ENCODE results near the gene IRGC.
A peak's percentile ranks its signal among the peaks of the same experiment; 100 is the strongest.

Gene IRGC

DNA sequence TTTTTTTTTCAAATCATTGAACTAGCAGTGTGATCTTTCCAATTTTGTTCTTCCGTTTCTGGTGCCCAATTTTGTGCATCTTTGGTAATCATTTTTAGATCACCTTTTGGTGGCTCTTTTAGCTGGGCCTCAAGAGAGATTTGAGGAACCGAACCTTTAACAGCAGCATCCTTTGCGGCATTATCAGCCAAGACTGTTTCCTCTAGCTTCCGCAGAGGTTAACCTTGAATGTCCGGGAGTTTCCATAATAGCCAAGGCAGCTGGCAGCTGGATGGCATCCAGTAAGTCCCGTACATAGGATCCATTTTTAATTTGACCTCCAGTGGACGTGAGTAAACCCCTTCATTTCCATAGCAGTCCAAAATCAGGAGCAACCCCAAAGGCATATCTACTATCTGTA lies 9.6 kb downstream of the IRGC start:
- DNase-seq, result no peak

DNA sequence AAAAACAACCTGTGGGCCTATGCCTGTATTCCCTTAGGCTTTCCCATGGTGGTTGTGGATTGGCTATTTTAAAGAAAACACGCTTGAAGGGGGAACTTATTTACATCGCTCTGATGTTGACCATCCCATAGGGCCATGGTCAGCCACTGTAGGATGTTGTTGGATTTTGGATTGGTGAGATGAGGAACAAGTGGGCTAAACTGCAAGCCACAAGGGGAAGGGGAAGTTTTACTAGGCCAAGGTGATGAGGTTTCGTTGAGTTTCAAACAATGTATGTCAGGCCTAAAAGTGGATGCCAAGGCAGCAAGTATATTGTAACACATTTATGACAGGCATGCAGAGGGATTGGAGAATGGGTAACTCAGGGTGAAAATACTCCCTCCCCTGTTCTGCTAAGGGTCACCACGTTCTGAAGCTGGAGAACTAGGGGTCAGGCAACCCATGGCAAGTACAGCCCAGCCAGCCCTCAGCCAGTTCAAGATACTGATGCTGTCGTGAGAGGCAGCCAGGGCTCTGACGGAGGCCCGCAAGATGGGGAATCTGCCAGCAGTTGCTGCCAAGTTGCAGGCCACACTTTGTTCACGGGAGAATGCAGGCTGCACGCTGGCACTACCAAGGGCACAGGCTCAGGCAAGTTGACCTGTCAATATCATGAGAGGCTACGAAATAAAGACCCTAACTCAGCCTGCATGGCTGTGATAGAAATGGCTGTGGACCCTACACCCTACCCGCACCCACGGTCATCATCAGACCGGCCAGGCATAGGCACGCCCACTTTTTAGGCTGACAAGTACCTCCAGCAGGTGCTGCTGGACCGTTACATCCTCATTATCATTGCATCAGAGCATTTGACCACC lies 11.1 kb downstream of the IRGC start:
- no peak for DNase-seq

DNA sequence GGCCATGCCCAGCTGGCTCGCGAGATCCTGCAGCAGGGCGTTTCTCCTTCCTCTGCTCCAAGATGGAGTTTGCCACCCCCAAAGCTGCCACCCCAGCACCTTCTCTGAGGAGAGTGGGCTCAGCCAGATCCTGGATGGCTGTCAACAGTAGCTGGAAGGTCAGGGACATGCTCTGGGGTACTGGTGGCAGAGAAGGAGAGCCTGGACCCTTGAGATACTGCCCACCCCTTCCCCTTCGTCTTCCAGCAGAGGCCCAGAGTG lies 11.6 kb downstream of the IRGC start:
- no peak for DNase-seq

DNA sequence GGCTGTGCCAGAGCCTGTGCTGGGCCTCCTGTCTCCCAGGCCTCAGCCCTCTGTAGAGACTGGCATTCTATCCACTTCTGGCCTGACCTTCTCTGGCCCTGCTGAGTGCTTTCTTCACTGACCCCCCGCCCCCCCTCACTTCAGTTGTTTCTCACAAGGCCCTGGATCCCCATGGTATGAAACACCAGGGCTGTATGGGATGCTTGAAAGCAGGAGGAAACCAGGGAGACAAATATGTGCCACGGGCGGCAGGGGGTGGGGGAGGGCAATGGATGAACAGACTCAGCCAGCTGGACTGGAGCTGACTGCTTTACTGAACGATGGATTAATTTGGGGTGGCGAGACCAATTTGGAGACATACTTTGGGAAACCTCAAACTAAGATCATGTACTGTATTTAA lies 14.0 kb downstream of the IRGC start:
- no peak for DNase-seq

DNA sequence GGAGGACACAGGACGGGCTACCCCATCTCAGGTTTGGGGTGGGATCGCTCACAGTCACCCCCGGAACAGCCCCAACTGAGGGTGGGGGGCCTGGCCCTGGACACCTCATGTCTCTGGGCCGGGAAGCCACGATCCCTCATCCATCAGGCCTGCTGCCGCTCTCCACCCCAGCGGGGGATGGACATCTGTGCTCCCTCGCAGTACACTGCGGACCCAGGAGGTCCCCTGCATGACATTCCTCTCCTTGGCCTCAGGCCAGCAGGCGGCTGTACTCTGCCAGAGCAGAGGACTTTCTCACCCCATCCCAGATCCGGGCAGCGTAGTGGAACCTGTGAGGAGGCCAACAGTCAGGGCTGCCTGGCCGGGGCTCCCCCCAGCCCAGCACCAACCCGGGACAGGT lies 15.5 kb downstream of the IRGC start:
- no peak for DNase-seq

DNA sequence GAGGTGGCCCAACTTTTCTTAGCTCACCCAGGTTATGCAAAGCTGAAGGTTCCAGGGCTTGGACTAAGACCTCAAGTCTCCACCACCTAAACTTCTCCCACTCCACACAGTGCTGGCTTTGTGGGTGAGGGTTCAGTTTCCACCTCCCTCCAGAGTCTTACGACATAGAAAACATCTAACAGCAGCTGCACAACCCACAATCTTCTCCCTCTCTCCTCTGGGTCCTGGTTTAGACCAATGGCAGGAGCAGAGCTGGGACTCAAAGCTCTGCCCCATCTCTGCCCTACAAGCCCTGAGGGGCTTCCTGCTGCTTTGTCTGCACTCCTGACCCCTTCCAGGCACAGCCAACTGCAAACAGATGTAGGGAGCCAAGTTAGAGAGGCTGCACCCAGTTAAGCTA lies 16.0 kb downstream of the IRGC start:
- DNase-seq, result peak; percentile 38

DNA sequence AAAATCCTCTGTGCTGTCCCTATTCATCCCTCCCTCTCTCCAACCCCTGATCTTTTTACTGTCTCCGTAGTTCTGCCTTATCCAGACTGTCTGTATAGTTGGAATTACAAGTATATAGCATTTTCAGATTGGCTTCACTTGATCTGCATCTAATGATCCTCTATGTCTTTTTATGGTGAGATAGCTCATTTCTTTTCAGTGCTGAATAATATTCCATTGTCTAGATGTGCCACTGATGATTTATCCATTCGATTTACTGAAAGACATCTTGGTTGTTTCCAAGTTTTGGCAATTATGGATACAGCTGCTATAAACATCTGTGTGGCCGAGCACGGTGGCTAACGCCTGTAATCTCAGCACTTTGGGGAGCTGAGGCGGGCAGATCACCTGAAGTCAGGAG lies 19.1 kb downstream of the IRGC start:
- no peak for DNase-seq

DNA sequence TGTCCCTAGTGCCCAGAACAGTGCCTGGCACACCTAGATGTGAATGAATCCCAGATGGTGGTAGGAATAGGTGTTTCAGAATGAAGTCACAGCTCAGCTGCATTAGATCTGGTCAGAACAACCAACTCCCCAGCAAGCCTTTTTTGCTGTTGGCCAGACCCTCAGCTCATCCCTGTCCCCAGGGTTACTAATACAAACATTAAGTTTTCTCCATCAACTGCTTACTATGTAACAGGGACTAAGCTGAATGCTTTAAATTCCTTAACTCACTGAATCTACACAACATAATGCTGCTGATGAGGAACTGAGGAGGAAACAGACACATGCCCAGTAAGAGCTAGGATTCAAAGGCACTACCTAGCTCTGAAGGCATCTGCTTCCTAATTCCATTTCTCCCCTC lies 20.1 kb downstream of the IRGC start:
- DNase-seq, result peak; percentile 45

DNA sequence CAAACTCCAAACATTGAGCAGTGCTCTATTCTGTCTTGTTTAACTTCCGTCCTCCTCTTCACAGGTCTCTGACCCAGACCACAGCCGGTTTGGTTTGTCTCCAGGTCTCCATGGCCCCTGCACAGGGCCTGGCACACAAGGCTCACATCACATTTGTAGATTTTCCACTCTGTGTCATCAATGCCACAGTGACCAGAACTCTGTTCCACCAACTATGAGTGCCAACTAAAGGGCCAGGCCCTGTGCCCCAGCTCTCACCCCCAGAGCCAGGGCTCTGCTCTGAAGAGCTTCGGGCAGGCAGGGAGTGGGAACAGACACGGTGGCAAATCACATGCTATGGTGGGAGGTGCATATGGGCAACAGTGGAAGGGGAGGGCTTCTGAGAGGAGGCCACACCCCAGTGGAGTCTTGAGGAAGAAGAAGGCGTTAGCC lies 22.9 kb downstream of the IRGC start:
- DNase-seq, result no peak

DNA sequence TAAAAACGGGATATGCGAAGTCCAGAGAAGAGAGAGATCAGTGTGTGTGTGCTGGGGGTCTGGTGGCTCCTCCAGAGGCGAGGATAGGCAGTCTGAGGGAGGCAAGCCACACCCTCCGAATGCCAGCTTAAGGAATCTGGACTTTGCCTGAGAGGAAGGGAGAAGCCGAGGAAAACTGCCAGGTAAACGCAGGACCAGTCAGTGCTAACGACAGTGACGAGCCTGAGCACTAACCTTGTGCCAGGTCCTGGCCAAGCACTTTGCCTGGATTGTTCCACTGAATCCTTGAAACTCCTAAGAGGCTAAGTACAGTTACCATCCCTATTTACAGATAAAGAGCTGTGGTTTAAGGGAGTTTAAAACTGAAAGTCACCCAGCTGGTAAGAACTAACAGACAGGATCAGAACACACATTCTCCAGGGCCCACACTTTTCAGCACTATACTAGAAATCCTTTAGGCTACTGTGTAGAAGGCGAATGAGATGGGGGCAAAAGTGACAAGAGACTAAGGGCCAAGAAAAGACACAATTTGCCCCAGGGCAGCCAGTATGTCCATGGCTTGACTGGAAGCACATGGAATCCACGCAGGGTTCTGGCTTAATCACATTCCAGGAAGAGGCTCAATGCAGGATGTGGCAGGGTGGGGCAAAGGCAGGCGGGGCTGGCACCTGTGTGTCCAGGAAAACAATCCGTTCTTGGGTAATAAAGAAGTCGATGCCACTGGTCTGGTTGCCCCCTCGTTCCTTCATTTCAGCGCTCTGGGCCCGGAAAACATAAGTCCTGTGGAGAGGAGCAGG lies 23.8 kb downstream of the IRGC start:
- DNase-seq, result peak; percentile 31

DNA sequence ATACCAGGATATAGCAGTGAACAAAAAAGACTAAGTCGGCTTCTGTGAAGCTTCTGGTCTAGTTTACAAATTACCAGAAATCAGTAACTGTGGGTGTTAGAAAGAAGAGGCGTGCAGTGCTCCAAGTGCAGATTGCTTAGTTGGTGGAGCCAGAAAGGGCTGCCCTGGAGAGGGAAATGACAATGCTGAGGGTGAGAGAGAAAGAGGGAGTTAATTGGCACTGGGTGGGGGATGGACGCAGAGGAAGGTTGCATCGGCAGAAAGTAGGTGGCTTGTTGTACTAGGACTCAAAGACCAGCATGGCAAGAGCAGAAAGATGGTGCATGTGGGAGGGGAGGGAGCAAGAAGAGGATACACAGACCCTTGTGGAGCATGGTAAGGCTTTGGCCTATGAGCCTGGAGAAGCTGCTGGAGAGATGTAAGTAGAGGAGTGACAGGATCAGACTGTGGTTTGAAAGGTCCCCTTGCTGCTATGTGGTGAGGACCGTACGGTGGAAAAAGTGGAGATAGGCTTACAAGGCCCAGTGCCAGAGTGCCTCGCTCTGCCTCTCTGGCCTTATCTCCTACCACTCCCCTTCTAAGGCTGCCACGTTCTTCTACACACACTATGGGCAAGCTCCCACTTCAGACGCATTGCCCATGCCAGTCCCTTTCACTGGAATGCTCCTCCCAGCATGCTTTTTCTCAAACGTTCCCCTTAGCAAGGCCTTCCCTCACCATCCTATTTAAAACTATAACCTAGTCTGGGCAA lies 25.4 kb downstream of the IRGC start:
- no peak for DNase-seq

DNA sequence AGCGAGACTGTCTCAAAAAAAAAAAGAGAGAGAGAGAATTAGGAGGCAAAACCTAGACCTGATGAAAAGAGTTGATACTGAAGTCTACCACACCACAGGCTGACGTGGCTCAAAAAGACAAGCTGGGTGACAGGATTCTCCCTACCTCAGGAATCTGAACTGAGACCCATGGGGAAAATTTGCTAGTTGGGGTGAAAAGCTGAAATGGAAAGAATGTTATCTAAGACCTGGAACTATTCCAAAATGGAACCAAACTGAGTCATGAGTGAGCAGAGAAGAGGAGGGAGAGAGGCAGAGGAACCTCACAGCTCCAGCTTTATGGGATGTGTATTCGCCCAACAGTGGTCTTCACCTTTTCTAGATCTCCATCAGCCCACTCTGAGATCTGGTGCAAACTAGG lies 27.2 kb downstream of the IRGC start:
- peak; percentile 88 for DNase-seq

DNA sequence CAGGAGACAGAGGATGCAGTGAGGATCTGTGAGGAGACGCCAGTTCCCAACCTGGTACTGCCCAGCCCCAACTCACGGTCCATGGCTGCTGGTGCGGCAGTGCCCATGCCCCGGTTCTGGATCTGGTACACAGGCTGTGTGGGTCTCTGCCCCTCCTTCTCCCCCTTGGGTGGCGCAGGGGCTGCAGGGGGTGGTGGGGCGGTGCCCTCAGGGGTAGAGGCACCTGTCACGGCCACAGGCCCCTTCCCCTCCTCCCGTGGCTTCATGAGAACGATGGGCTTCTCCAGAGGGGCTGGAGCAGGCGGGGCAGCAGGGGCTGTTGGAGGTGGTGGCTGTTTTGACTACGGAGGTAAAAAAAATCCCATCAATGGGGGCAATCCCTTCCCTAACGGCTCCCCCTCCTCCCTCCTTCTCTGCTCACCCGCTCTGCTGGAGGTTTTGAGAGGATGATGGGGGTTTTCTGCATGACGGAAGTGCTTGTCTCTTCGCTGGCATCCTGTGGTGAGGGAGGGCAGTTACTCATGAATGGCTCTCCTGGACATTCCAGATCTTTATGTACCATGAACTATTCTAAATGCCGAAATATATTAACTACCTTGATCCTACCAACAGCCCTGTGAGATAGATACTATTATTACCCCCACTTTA lies 31.8 kb downstream of the IRGC start:
- no peak for DNase-seq

DNA sequence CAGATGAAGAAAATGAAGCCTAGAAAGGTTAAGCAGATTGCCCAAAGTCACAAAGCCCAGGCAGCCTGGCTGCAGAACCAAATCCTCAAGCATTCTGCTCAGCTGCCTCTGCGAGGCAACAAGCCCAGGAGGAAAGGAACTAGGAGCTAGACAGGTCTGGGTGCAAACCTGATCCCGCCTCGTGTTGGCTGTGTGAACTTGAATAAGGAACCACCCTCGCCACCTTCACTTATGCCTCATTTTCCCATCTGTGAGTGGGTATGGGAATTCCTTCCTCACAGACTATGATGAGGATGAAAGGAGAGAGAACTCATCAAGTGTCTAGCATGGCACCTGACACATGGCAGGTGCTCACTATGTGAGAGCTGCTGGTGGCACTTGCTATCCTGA lies 32.3 kb downstream of the IRGC start:
- no peak for DNase-seq

DNA sequence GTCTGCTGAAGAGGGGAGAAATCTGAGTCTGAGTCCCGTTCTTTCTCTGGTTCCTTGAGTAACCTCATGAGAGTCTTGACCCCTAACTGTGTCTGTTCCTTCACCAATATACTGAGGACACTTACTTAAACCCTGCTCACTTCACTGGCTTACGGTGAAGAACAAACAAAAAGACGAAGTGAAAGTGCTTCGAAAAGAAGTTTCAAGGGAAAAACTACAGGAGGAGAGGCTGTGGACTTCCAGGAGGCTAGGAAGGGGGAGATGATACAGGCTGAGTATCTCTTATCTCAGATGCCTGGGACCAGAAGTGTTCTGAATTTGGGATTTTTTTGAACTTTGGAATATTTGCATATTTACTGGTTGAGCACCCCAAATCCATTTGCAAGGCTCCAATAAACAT lies 32.8 kb downstream of the IRGC start:
- no peak for DNase-seq

DNA sequence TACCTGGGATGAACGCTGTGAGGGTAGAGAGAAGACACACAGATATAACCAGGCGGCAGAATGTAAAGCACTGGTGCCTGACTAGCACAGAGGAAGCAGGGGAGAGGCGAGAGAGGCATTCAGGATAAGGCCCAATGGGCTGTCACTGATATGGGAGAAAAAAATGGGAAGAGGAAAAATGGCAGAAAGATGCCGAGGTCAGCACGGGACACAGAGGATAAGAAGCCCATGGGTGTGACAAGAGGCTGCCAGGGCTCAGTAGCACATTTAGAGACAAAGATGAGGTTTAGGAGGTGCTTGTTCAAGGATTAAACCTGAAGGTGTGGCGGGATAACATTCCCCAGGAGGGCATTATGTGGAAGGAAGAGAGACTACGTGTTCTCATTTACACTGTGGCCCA lies 33.3 kb downstream of the IRGC start:
- no peak for DNase-seq

DNA sequence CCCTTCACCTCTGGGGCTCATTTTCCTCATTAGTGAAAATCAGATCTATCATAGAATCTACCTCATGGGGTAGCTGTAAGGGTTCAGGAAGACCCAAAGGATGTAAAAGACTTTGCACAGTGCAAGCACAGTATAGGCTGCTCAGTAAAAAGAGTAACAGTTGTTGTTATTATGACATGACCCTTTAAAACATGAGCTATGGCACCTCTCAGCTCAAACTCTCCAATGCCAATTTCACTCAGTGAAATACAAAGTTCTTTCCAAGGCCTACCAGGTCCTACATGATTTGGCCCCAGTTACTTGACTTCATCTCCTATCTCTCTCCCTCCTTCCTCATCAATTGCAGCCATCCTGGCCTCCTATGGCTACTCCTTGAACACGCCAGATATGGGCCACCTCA lies 34.0 kb downstream of the IRGC start:
- DNase-seq, result no peak

DNA sequence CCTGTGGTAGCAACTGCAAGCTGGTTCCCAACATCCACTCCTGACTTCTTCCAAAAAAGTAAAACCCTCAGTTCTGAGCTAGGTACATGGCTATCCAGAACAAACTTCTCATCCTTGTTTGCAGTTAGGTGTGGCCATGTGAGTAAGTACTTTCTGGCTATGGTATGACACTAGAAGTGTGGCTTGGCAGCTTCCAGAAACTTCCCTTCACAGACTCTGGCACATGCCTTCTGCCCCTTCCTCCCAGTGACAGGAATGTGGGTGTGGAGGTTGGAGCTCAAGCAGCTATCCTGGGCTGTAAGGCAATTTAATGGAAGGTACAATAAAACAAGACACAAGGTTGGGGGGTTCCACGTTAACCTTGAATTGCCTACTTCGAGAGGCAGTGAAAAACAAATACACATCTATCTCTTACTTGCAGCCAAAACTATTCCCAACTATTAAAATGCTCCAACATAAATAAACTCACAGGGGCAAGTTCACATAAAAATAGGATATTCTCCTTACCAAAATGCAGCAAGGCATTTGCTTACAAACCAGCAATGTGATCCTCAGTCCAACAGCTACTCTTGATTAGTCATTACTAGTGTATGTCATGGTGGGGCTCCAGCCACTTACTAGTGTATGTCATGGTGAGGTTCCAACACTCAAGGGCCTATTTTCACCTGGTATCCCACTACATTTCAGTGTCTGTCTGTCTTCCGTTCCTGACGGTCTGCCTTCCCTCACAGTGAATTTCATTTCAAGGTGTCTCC lies 35.8 kb downstream of the IRGC start:
- peak; percentile 33 for DNase-seq

DNA sequence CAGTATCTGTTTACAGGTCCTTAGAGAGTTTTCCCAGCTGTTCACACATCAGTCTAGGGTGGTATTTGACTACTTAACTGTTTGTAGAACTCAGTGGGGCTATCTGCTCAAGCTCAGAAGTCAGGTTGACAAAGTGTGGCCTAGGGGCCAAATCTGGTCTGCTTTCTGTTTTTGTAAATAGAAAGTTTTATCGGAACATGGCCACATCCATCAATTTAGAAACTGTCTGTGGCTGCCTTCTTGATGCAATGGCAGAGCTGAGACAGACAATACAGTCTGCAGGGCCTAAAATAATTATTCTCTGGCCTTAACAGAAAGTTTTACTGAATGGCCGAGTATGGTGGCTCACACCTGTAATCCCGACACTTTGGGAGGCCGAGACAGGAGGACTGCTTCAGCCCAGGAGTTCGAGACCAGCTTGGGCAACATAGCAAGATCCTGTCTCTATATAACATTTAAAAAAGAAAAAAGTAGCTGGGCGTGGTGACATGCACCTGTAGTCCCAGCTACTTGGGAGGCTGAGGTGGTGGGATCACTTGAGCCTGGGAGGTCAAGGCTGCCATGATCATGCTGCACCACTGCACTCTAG lies 36.5 kb downstream of the IRGC start:
- DNase-seq, result no peak

DNA sequence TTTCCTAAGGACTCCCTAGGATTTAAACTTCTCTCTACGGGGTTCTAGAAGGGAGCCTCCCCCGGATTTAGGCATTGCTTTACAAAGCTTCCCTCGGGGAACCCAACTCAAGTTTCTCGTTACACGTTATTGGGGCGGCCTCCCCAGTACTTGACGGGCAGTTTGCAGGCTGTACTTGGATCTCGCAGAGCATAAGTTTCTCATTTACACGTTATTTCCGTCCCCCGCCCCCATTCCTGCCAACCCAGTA lies 38.3 kb downstream of the IRGC start:
- DNase-seq, result no peak

DNA sequence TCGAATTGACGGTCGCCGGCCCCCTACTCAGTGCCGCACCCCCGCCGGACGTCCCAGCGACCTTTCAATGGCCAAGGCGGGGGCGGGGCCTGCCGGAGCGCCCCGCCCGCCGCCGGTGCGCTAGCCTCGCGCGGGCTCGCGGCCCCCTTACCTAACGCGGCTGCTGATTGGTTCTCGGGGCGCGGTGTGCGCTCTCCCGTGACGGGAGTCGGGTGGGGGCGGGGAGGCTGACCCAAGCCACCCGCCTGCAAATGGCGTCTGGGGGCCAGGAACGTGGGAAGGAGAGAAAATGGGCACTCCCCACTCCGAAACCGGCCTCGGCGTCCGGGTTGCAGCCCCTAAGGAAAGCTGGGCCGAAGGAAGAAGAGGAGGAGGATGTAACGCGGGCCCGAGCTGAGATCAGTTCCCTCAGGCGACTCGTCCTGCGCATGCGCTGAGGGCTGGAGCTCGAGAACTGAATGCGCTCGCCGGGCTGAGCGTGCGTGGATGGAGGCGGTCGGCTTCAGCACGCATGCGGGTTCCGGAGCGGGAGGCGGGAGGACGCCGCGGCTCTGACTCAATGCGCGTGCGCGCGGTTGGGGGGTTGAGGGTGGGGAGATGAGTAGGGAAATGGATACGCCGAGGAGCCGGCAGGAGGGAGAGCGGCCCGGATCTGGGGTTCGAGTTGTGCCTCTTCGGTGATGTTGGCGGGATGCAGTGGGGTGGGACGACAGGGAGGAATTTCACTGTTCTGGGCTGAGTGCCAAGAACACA lies 38.8 kb downstream of the IRGC start, which contains the start of gene SMG9:
TSS of gene SMG9 (minus strand) at position 460 of the 753 bp plus-strand sequence. CDS start 4,221 bp downstream, outside the sequence.
- DNase-seq, result peak; percentile 98

Data from EL (cell line).